ENCODE data around the gene DHX38.

DHX38 gene

GRCh38 chr16:72120026-72120425, 26.4 kb downstream of the DHX38 start:
- in situ Hi-C loops (cut with MboI; ENCODE audit: low sequenced_read_pairs): loop anchor here (10.0 kb wide), 1 partner anchor 355 kb away; no protein-coding TSS in a partner anchor

- in situ Hi-C loops (cut with MboI; ENCODE audit: low sequenced_read_pairs): loop anchor here (10.0 kb wide), 1 partner anchor 352 kb away; no protein-coding TSS in a partner anchor
Measured at GRCh38 chr16:72122308-72122707, 28.7 kb downstream of the DHX38 start.

- in situ Hi-C loops (cut with MboI; ENCODE audit: low sequenced_read_pairs): loop anchor here (10.0 kb wide), 1 partner anchor 352 kb away; no protein-coding TSS in a partner anchor
Measured at GRCh38 chr16:72122916-72123315, 29.3 kb downstream of the DHX38 start.

DNA sequence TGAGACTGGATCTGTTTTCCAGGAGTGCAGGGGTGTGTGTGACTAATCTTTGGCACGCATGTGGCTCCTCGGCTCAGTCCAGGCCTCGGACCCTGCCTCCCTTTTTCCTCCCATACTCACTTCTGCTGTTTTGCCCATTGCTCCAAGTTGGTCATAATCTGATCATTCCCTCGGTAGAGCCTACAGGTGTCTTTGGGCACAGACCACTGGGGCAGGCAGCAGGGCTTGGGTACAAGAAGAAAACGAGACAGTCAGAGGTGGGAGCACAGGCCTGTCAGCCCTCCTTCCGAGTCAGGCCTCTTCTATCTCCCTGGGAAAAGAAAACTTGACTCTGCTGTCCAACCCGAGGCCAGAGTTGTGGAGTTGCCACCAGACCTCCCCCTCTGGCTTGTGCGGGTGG, 29.8 kb downstream of the DHX38 start:
- in situ Hi-C loops (cut with MboI; ENCODE audit: low sequenced_read_pairs): loop anchor here (10.0 kb wide), 1 partner anchor 351 kb away; no protein-coding TSS in a partner anchor

GRCh38 chr16:72124148-72124547, 30.5 kb downstream of the DHX38 start:
- in situ Hi-C loops (cut with MboI; ENCODE audit: low sequenced_read_pairs): loop anchor here (10.0 kb wide), 1 partner anchor 351 kb away; no protein-coding TSS in a partner anchor

- in situ Hi-C loops (cut with MboI; ENCODE audit: low sequenced_read_pairs): loop anchor here (10.0 kb wide), 1 partner anchor 350 kb away; no protein-coding TSS in a partner anchor
Measured at GRCh38 chr16:72124761-72125634, 31.4 kb downstream of the DHX38 start.

DNA sequence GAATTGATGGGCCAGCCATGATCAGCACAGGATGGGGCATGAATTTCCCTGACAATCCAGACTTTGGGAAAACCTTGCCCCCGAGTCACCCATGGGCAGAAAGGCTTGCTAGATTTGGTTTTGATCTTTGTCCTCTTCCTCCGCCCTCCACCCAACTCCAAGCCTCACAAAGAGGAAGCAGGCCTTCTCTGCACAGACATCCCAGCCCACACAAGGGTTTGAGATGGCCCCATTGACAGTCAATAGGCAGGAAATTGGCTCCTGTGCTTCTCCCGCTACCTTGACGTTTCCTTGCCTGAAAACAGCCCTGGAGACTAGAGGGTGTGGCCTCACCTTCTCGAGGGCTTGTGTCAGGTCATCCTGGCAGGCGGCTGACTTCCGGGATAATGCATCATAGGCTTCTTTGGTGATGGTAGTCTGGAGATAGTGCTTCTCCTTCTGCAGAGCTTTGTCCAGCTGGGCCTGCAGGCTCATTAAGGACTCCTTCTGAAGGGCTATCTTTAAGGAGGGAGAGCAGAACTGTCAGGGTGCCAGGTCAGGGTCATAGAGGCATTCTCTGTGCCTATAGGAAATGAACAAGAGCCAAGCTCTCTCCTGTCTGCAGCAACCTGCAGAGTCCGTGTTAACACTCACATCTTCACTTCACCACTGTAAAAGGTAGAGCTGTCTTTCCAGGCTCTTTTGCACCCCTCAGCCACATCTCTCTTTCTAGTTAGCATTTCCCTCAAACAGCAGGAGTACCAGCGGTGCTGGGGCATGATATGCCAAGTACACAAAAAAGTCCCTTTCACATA, 32.2 kb downstream of the DHX38 start:
- in situ Hi-C loops (cut with MboI; ENCODE audit: low sequenced_read_pairs): loop anchor here (10.0 kb wide), 1 partner anchor 349 kb away; no protein-coding TSS in a partner anchor

GRCh38 chr16:72126429-72126765, 32.8 kb downstream of the DHX38 start:
- in situ Hi-C loops (cut with MboI; ENCODE audit: low sequenced_read_pairs): loop anchor here (10.0 kb wide), 1 partner anchor 348 kb away; no protein-coding TSS in a partner anchor

- in situ Hi-C loops (cut with MboI; ENCODE audit: low sequenced_read_pairs): loop anchor here (10.0 kb wide), 1 partner anchor 346 kb away; no protein-coding TSS in a partner anchor
Measured at GRCh38 chr16:72128701-72129100, 35.1 kb downstream of the DHX38 start.

GRCh38 chr16:72129976-72130656, 36.5 kb downstream of the DHX38 start:
- in situ Hi-C loops (cut with MboI; ENCODE audit: low sequenced_read_pairs): loop anchor here (10.0 kb wide), 1 partner anchor 345 kb away; no protein-coding TSS in a partner anchor

GRCh38 chr16:72131036-72131435, 37.4 kb downstream of the DHX38 start:
- in situ Hi-C loops (cut with MboI; ENCODE audit: low sequenced_read_pairs): no loop called here

- in situ Hi-C loops (cut with MboI; ENCODE audit: low sequenced_read_pairs): no loop called here
Measured at GRCh38 chr16:72132726-72133125, 39.1 kb downstream of the DHX38 start.

DNA sequence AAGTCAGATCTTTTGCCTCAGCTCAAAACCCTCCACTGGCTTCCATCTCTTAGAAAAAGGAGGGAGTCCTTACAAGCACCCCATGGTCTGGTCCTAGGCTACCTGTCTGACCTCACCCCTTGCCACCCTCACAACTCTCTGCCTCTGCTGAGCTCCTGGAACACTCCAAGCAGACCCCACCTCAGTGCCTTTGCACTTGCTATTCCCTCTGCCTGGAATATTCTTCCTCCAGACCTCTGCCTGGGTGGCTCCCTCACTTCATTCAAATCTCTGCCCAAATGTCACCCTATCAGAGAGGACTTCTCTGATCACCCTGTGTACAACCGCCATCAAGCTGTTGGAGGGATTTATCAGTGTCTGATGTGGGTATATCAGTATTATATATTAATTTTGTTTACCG, 40.9 kb downstream of the DHX38 start:
- in situ Hi-C loops (cut with MboI; ENCODE audit: low sequenced_read_pairs): no loop called here

DNA sequence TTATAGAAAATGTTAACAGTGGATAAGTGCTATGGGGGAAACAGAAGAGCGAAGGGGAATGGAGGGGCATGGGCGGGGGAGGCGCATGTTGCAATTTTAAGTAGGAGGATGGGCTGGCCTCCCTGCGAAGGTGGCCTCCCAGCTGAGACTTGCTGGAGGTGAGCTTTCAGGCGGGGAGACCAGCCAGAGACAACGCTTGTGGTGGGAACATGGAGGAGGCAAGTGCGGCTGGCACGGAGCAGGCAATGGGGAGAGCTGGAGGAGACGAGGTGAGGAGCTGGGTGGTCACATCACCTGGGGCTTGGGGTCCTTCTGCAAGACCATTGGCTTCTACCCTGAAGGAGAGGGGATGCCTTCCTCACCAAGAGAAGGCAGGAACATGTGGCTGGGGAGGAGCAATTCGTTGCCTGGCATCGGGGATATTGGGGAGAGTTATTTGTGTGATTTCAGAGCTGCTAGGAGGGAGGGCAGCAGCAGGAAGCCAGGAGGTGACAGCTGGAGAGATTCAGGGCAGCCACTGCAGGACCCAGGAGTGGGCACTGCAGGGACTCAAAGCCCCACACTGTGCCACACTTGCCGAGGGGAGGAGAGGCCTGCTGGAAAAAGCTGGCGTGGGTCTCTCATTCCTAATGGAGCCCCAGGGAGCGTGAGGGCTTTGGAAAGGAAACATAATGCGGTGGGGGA, 43.9 kb downstream of the DHX38 start:
- in situ Hi-C loops (cut with MboI; ENCODE audit: low sequenced_read_pairs): no loop called here

DNA sequence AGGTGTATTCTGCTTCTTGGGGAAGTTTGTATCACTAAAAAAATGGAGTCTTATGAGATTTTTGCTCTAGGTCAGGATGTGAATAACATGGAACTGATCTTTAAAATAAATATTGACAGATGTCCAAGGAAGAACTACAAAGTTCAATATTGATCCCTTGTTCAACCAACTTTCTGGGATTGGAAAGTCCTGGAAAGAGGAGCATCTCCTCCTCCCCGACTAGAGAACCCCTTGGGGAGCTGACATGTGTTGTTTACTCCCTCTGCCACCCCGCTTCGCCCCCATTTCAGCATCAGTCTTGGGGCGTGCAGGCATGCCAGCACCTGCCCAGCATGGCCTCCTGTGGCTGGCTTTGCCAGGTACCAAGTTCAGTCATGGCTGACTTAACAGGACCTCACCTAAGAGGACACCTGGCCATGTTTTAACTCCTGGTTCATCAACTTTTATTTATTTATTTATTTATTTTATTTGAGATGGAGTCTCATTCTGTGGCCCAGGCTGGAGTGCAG, 44.5 kb downstream of the DHX38 start:
- in situ Hi-C loops (cut with MboI; ENCODE audit: low sequenced_read_pairs): no loop called here

DNA sequence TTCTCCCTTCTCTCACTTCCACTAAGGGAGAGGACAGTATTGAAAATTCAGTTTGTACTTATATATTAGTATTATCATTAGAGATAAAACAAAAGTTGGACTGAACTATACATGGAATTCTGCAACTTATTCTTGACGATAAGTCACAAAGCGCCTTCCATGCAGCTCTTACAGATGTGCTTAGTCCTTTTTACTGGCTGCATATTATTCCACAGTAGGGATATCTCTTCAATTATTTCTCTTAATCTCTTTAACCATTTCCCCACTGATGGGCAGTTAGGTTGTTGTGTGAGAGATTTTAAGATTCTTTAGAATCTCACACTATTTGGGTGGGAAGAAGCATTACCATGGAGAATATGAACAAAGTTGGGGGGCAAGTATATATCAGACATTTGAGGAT, 46.3 kb downstream of the DHX38 start:
- in situ Hi-C loops (cut with MboI; ENCODE audit: low sequenced_read_pairs): no loop called here

- in situ Hi-C loops (cut with MboI; ENCODE audit: low sequenced_read_pairs): no loop called here
Measured at GRCh38 chr16:72142476-72142875, 48.8 kb downstream of the DHX38 start.

DNA sequence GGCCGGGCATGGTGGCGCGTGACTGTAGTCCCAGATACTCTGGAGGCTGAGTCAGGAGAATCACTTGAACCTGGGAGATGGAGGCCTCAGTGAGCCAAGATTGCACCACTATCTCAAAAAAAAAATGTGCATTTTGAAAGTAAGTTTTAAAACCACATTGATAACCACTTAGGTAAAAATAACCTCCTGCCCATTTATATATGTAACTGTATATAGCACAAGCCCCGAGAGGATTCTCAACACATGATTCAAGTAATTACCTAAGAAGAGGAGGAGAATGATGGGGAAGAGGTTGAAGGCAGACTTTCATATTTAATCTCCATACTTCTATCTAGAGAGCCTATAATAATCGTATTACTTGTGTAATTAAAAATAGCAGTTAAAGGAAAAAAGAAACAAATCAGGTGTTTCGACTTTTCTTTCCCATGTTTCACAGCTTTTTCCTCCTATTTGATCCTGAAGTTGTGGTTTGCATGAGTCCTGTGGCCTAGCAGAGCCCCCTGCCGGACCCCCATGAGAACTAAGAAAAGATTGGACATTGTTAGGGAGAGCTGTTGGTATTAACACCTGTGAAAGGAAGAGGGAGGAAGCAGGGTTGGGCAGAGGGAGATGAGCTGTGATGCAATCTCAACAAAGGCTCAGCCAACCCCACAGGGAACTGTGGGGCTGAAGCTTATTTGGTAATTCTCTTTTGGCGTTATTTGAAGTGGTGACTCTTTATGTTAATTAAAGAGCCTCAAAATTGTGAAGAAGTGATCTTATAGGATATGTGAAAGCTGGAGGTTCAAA, 56.2 kb downstream of the DHX38 start:
- in situ Hi-C loops (cut with MboI; ENCODE audit: low sequenced_read_pairs): no loop called here

GRCh38 chr16:72159386-72159785, 65.7 kb downstream of the DHX38 start:
- in situ Hi-C loops (cut with MboI; ENCODE audit: low sequenced_read_pairs): no loop called here

Data from HL-60/S4 treated with phorbol 12-myristate 13-acetate at 8.2 ng/mL for 4 days and 3 days (cell line).